Neural progenitor cell (in vitro differentiated cells): Measurements from ENCODE around the gene STK11IP. TPM values are rescaled to one million over a fixed set of nuclear protein-coding genes. Genes with fewer than 3 reads are reported as not detected.

Experiments used
- DNase-seq: peaks from one replicate; pipeline ENCODE4 v3.0.0-alpha.2; 2016; ENCODE audit warnings: low spot score
- H2AFZ ChIP-seq: fragments of 200-600 bp; sonication (generic); replicated peaks from 2 replicates; pipeline ENCODE4 v1.6.1; 2016; ENCODE audit warnings: antibody characterized with exemption
- H3F3A ChIP-seq: fragments of 200-600 bp; sonication (generic); 2 replicates; pipeline ENCODE4 v1.6.1; 2016; ENCODE audit warnings: antibody characterized with exemption, low read depth
- H3K27ac ChIP-seq: fragments of 200-600 bp; sonication (generic); 2 replicates; pipeline ENCODE4 v1.5.1; 2016; ENCODE audit warnings: mild to moderate bottlenecking
- H3K27me3 ChIP-seq: fragments of 200-600 bp; sonication (generic); 2 replicates; pipeline ENCODE4 v1.6.1; 2016; ENCODE audit warnings: mild to moderate bottlenecking, moderate library complexity
- H3K36me3 ChIP-seq: fragments of 200-600 bp; sonication (generic); 2 replicates; pipeline ENCODE4 v1.5.1; 2016
- H3K4me1 ChIP-seq: fragments of 200-600 bp; sonication (generic); 2 replicates; pipeline ENCODE4 v1.6.1; 2016; ENCODE audit warnings: mixed run types
- H3K4me2 ChIP-seq: fragments of 200-600 bp; sonication (generic); 2 replicates; pipeline ENCODE4 v1.6.1; 2016
- H3K4me3 ChIP-seq: fragments of 200-600 bp; sonication (generic); 2 replicates; pipeline ENCODE4 v1.5.1; 2016
- H3K79me2 ChIP-seq: fragments of 200-600 bp; sonication (generic); 2 replicates; pipeline ENCODE4 v1.6.1; 2016; ENCODE audit warnings: low read depth
- H3K9ac ChIP-seq: fragments of 200-600 bp; sonication (generic); 2 replicates; pipeline ENCODE4 v1.6.1; 2016
- H3K9me3 ChIP-seq: fragments of 200-600 bp; sonication (generic); 2 replicates; pipeline ENCODE4 v1.5.1; 2016; ENCODE audit warnings: low read depth
- H4K20me1 ChIP-seq: fragments of 200-600 bp; sonication (generic); 2 replicates; pipeline ENCODE4 v1.6.1; 2016; ENCODE audit warnings: low read depth
- H3K27ac Mint-ChIP-seq: 3 replicates; pipeline ENCODE4 v1.8.0; 2021; ENCODE audit warnings: mixed read lengths
- H3K27me3 Mint-ChIP-seq: 2 replicates; pipeline ENCODE4 v1.8.0; 2022; ENCODE audit warnings: low read depth, mild to moderate bottlenecking, inconsistent platforms, moderate library complexity, mixed read lengths; ENCODE audit not compliant: insufficient read depth
- H3K36me3 Mint-ChIP-seq: 3 replicates; pipeline ENCODE4 v1.8.0; 2021; ENCODE audit warnings: mixed read lengths
- H3K4me1 Mint-ChIP-seq: 3 replicates; pipeline ENCODE4 v1.8.0; 2021; ENCODE audit warnings: mixed read lengths
- H3K4me3 Mint-ChIP-seq: 3 replicates; pipeline ENCODE4 v1.8.0; 2021; ENCODE audit warnings: mild to moderate bottlenecking, moderate library complexity, mixed read lengths
- H3K9me3 Mint-ChIP-seq: 3 replicates; pipeline ENCODE4 v1.8.0; 2020; ENCODE audit warnings: mixed read lengths
- EZH2 ChIP-seq: fragments of 200-600 bp; sonication (generic); IDR thresholded peaks from 2 replicates; pipeline ENCODE4 v1.6.1; 2017; ENCODE audit warnings: antibody characterized with exemption, mild to moderate bottlenecking, moderate library complexity
- EZH2phosphoT487 ChIP-seq: fragments of 200-600 bp; sonication (generic); IDR thresholded peaks from 2 replicates; pipeline ENCODE4 v1.6.1; 2017; ENCODE audit warnings: antibody characterized with exemption
- total RNA-seq: library from RNA; depleted of rRNA; stranded (reverse); fragments of >200 nt; gene quantifications from 2 replicates; pipeline ENCODE4 v1.2.3, GENCODE V29; 2015; ENCODE audit warnings: low replicate concordance
- TF ChIP-seq, protein P1 (sequence below): fragments of 200-600 bp; sonication (generic); IDR thresholded peaks from 2 replicates; pipeline ENCODE4 v1.5.1; 2017; ENCODE audit warnings: antibody characterized with exemption, mild to moderate bottlenecking

The STK11IP gene
- total RNA-seq, 1 donor from 2014 or later = 16.8 TPM

DNA sequence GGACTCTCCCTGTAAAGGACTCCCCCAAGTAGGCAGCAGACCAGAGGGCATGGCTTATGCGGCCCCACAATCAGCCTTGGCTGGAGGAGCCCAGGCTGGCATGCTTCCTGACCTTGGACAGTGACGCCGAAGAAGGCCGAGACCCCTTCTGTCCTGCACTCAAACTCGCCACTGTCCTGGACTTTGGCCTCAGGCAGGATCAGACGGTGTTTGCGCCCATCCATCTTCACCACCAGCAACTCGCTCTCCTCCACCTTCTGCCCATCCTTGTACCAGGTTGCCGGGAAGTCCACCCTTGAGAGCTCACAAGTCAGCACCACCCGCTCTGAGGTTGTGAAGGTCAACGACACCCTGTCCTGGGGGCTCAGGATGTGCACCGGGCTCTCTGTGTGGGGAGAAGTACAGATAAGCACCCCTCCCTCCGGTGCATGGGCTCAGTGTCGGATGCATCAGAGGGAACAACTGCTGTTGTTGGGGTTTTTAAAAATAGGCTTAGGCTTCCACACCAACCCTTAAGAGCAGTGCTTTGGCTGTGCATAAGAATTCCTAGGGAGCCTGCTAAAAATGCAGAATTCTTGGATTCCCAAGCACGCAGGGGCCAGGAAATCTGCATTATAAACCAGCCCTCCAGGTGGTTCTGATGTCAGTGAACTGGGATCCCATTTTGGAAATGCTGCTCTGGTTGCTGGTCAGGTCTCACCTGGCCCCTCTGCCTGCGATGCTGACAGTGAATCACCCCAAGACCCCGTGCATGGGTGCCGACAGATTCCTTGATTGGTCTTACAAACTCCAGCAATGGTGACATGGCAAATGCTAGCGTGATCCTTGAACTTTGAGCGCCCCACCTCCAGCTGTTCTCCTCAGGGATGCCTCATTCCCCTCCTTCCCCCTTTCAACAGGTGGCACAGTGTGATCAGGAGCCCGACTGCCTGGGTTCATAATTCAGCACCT is 32.3 kb upstream of the STK11IP start:
- Histone ChIP-seq H3K9me3 (no peaks in the 10 kb centered on the region), H3K79me2 (peaks cover 10% of the 10 kb centered on the region), H2AFZ (no peak overlapping the region), H3K4me3 (no peak overlapping the region), H3K27ac (no peak overlapping the region), H3K36me3 (no peaks in the 10 kb centered on the region), H3K4me1 (peaks cover 8% of the 10 kb centered on the region), H3K27me3 (peaks cover 13% of the 10 kb centered on the region), H3K9ac (no peak overlapping the region), H3K4me2 (no peak overlapping the region), H3F3A (no peaks in the 10 kb centered on the region), H4K20me1 (peaks cover 26% of the 10 kb centered on the region)
- H3K36me3 Mint-ChIP-seq = peaks cover 38% of the 10 kb centered on the region
- H3K27me3 Mint-ChIP-seq = peaks cover 11% of the 10 kb centered on the region
- no peak overlapping the region for H3K4me3 Mint-ChIP-seq
- peaks cover 27% of the 10 kb centered on the region for H3K4me1 Mint-ChIP-seq
- no peak for DNase-seq
- H3K27ac Mint-ChIP-seq = no peak overlapping the region
- H3K9me3 Mint-ChIP-seq = peaks cover 4% of the 10 kb centered on the region
- TF ChIP-seq, protein P1, sequence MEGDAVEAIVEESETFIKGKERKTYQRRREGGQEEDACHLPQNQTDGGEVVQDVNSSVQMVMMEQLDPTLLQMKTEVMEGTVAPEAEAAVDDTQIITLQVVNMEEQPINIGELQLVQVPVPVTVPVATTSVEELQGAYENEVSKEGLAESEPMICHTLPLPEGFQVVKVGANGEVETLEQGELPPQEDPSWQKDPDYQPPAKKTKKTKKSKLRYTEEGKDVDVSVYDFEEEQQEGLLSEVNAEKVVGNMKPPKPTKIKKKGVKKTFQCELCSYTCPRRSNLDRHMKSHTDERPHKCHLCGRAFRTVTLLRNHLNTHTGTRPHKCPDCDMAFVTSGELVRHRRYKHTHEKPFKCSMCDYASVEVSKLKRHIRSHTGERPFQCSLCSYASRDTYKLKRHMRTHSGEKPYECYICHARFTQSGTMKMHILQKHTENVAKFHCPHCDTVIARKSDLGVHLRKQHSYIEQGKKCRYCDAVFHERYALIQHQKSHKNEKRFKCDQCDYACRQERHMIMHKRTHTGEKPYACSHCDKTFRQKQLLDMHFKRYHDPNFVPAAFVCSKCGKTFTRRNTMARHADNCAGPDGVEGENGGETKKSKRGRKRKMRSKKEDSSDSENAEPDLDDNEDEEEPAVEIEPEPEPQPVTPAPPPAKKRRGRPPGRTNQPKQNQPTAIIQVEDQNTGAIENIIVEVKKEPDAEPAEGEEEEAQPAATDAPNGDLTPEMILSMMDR = no peak
- TF ChIP-seq EZH2 (no peak), EZH2phosphoT487 (no peak)

DNA sequence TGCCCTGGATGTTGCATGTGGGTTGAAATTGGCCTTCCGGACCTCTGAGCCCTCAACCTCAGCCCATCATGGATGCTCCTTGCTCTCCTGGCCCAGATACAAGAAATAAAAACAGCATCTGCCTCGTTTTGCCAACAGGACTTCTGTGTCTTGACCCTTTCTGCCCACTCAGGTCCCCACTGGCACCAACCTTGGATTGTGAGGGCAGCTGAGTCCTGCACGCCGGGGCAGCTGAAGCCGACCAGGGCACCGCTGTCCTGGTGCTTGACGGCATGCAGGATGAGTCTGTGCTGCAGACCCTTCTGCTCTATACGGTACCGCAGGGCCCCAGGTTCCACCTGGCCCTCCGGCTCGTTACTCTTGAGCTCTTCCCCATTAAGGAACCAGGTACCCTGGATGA is 31.0 kb upstream of the STK11IP start:
- no peak overlapping the region for H3K9ac ChIP-seq
- peaks cover 4% of the 10 kb centered on the region for H3K9me3 Mint-ChIP-seq
- H3K27ac ChIP-seq = no peak overlapping the region
- H3K27me3 Mint-ChIP-seq = peaks cover 5% of the 10 kb centered on the region
- peaks cover 4% of the 10 kb centered on the region for H3F3A ChIP-seq
- no peak overlapping the region for H2AFZ ChIP-seq
- H3K4me3 Mint-ChIP-seq = no peak overlapping the region
- H3K4me2 ChIP-seq = no peak overlapping the region
- no peaks in the 10 kb centered on the region for H3K36me3 ChIP-seq
- H3K27ac Mint-ChIP-seq = no peak overlapping the region
- H3K4me3 ChIP-seq = no peak overlapping the region
- DNase-seq = no peak
- peaks cover 26% of the 10 kb centered on the region for H4K20me1 ChIP-seq
- TF ChIP-seq EZH2 = no peak
- TF ChIP-seq EZH2phosphoT487 = no peak
- TF ChIP-seq, protein P1 = no peak
- H3K36me3 Mint-ChIP-seq = peaks cover 36% of the 10 kb centered on the region
- no peaks in the 10 kb centered on the region for H3K9me3 ChIP-seq
- H3K79me2 ChIP-seq = peaks cover 10% of the 10 kb centered on the region
- peaks cover 17% of the 10 kb centered on the region for H3K27me3 ChIP-seq
- H3K4me1 Mint-ChIP-seq = peaks cover 24% of the 10 kb centered on the region
- peaks cover 8% of the 10 kb centered on the region for H3K4me1 ChIP-seq

DNA sequence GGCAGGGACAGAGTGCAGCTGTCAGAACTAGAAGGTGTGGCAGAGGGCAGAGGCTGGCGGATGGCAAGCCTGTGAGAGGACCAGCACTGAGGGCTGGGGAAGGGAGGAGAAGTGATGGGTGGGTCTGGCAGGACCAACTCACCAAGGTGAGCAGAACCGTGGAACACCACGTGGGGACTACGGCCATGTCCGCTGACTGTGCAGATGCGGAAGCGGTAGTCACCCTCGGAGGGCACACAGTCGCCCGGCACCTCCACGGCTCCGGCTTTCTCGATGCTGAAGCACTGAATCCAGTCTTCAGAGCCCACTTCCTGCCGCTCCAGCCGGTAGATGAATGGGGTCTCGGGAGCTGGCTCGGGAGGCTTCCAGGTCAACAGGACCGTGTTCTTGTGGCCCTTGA is 30.5 kb upstream of the STK11IP start:
- no peak overlapping the region for H3K4me2 ChIP-seq
- peaks cover 10% of the 10 kb centered on the region for H3K79me2 ChIP-seq
- H3K27ac Mint-ChIP-seq = no peak overlapping the region
- TF ChIP-seq EZH2phosphoT487 = no peak
- TF ChIP-seq EZH2 = no peak
- peaks cover 26% of the 10 kb centered on the region for H4K20me1 ChIP-seq
- no peaks in the 10 kb centered on the region for H3K36me3 ChIP-seq
- peaks cover 25% of the 10 kb centered on the region for H3K4me1 Mint-ChIP-seq
- no peak overlapping the region for H3K4me3 Mint-ChIP-seq
- H3K4me1 ChIP-seq = peaks cover 8% of the 10 kb centered on the region
- peaks cover 8% of the 10 kb centered on the region for H3K27me3 Mint-ChIP-seq
- no peak overlapping the region for H3K27ac ChIP-seq
- peaks cover 6% of the 10 kb centered on the region for H3F3A ChIP-seq
- no peak overlapping the region for H3K4me3 ChIP-seq
- peaks cover 17% of the 10 kb centered on the region for H3K27me3 ChIP-seq
- H3K9ac ChIP-seq = no peak overlapping the region
- peaks cover 36% of the 10 kb centered on the region for H3K36me3 Mint-ChIP-seq
- no peak for DNase-seq
- H3K9me3 Mint-ChIP-seq = peaks cover 4% of the 10 kb centered on the region
- no peaks in the 10 kb centered on the region for H3K9me3 ChIP-seq
- H2AFZ ChIP-seq = no peak overlapping the region
